Prostate gland (tissue), 2 donors: ENCODE data around the gene CFAP20DC.
"Not testable (repeated sequence)": the region's sequence is repeated elsewhere in the genome, so short reads cannot be mapped to it uniquely, and the experiment has no call there.

ENCODE experiments used
- POLR2A ChIP-seq: fragments of 450-650 bp; IDR thresholded peaks from one replicate; pipeline ENCODE4 v1.6.1; 2016; ENCODE audit warnings: antibody characterized with exemption, mild to moderate bottlenecking
- POLR2AphosphoS5 ChIP-seq: sonication (generic); formaldehyde crosslinking; IDR thresholded peaks from one replicate; pipeline ENCODE4 v1.6.1; 2017; ENCODE audit warnings: antibody characterized with exemption
- TF ChIP-seq, protein P1 (sequence below), 4 experiments: fragments of 200-600 bp in 2 of 4; fragments of 450-650 bp in 2 of 4; sonication (generic) in 2 of 4; IDR thresholded peaks; 1 replicate in 3 of 4; 2 replicates in 1 of 4; pipeline ENCODE4 v1.5.1; 2016 to 2019; ENCODE audit warnings: antibody characterized with exemption in 4 of 4, mild to moderate bottlenecking in 2 of 4, moderate library complexity in 2 of 4

DNA sequence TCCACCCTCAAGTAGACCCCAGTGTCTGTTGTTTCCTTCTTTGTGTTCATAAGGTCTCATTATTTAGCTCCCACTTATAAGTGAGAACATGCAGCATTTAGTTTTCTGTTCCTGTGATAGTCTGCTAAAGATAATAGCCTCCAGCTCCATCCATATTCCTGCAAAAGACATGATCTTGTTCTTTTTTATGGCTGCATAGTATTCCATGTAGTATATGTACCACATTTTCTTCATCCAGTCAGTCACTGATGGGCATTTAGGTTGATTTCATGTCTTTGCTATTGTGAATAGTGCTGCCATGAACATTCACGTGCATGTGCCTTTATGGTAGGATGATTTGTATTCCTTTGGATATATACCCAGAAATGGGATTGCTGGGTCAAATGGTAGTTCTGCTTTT is 82.0 kb downstream of the CFAP20DC start:
- TF ChIP-seq, protein P1, sequence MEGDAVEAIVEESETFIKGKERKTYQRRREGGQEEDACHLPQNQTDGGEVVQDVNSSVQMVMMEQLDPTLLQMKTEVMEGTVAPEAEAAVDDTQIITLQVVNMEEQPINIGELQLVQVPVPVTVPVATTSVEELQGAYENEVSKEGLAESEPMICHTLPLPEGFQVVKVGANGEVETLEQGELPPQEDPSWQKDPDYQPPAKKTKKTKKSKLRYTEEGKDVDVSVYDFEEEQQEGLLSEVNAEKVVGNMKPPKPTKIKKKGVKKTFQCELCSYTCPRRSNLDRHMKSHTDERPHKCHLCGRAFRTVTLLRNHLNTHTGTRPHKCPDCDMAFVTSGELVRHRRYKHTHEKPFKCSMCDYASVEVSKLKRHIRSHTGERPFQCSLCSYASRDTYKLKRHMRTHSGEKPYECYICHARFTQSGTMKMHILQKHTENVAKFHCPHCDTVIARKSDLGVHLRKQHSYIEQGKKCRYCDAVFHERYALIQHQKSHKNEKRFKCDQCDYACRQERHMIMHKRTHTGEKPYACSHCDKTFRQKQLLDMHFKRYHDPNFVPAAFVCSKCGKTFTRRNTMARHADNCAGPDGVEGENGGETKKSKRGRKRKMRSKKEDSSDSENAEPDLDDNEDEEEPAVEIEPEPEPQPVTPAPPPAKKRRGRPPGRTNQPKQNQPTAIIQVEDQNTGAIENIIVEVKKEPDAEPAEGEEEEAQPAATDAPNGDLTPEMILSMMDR (IDR thresholded peaks at IDR 0.05): not testable (repeated sequence)
- not testable (repeated sequence) for TF ChIP-seq POLR2A, POLR2AphosphoS5
